Liver (tissue), 9 donors: ENCODE results near the gene TRIM26. TPM values are rescaled to one million over a fixed set of nuclear protein-coding genes. Genes with fewer than 3 reads are reported as not detected.
A peak's percentile ranks its signal among the peaks of the same experiment; 100 is the strongest.

ENCODE experiments used
- DNase-seq: peaks from one replicate; pipeline ENCODE4 v3.0.0-alpha.2; 2017; ENCODE audit warnings: low spot score
- H3K27ac ChIP-seq, 2 donors: one replicate each; pipeline ENCODE4 v1.7.0; 2013; ENCODE audit warnings: inconsistent platforms in 2 of 2, low read length in 2 of 2, control low read depth in 1 of 2, low read depth in 1 of 2, mild to moderate bottlenecking in 1 of 2
- H3K27me3 ChIP-seq, 4 donors: one replicate each; pipeline versions ENCODE4 v1.6.1 to v1.7.0; 2013; ENCODE audit warnings: low read length in 3 of 4, inconsistent platforms in 1 of 4, mild to moderate bottlenecking in 1 of 4, moderate library complexity in 1 of 4; ENCODE audit not compliant: control insufficient read depth in 4 of 4, insufficient read depth in 4 of 4
- H3K36me3 ChIP-seq, 4 donors: one replicate each; pipeline versions ENCODE4 v1.6.1 to v1.7.0; 2013; ENCODE audit warnings: low read length in 3 of 4, mild to moderate bottlenecking in 3 of 4, low read depth in 1 of 4, moderate library complexity in 1 of 4; ENCODE audit not compliant: control insufficient read depth in 4 of 4, insufficient read depth in 3 of 4
- H3K4me1 ChIP-seq, 4 donors: one replicate each; pipeline versions ENCODE4 v1.6.1 to v1.7.0; 2013; ENCODE audit warnings: low read length in 3 of 4, mild to moderate bottlenecking in 3 of 4, moderate library complexity in 1 of 4; ENCODE audit not compliant: control insufficient read depth in 4 of 4, insufficient read depth in 4 of 4
- H3K4me3 ChIP-seq, 3 donors: one replicate each; pipeline versions ENCODE4 v1.6.1 to v1.7.0; 2013; ENCODE audit warnings: low read length in 3 of 3, control low read depth in 1 of 3, low read depth in 1 of 3, mild to moderate bottlenecking in 1 of 3
- H3K9ac ChIP-seq, 2 donors: one replicate each; pipeline ENCODE4 v1.7.0; 2013; ENCODE audit warnings: low read length in 2 of 2, mild to moderate bottlenecking in 2 of 2, moderate library complexity in 2 of 2, control low read depth in 1 of 2, low read depth in 1 of 2
- H3K9me3 ChIP-seq, 4 donors: one replicate each; pipeline versions ENCODE4 v1.6.1 to v1.7.0; 2013; ENCODE audit warnings: low read length in 3 of 4; ENCODE audit not compliant: control insufficient read depth in 4 of 4
- ATF3 ChIP-seq: IDR thresholded peaks from 2 replicates; pipeline ENCODE4 v1.6.1; 2016; ENCODE audit warnings: antibody characterized with exemption
- EGR1 ChIP-seq, 2 donors: IDR thresholded peaks; 2 replicates each; pipeline ENCODE4 v1.6.1; 2016 to 2018; ENCODE audit warnings: antibody characterized with exemption in 2 of 2, low read depth in 2 of 2
- FOXA1 ChIP-seq: IDR thresholded peaks from 2 replicates; pipeline ENCODE4 v1.6.1; 2016; ENCODE audit warnings: antibody characterized with exemption
- FOXA2 ChIP-seq: IDR thresholded peaks from 2 replicates; pipeline ENCODE4 v1.6.1; 2016; ENCODE audit warnings: antibody characterized with exemption
- GABPA ChIP-seq, 2 donors: IDR thresholded peaks in 1 of 2; conservative IDR thresholded peaks in 1 of 2; 2 replicates each; pipeline ENCODE4 v1.6.1; 2016; ENCODE audit warnings: antibody characterized with exemption in 2 of 2, mild to moderate bottlenecking in 1 of 2, moderate library complexity in 1 of 2
- HNF4A ChIP-seq, 2 donors: conservative IDR thresholded peaks; 2 replicates each; pipeline ENCODE4 v1.6.1; 2016; ENCODE audit warnings: antibody characterized with exemption in 2 of 2, mild to moderate bottlenecking in 2 of 2
- HNF4G ChIP-seq: IDR thresholded peaks from 2 replicates; pipeline ENCODE4 v1.6.1; 2016; ENCODE audit warnings: antibody characterized with exemption
- JUND ChIP-seq, 2 donors: IDR thresholded peaks; 2 replicates each; pipeline ENCODE4 v1.6.1; 2016; ENCODE audit warnings: antibody characterized with exemption in 2 of 2
- NR2F2 ChIP-seq: IDR thresholded peaks from 2 replicates; pipeline ENCODE4 v1.6.1; 2016; ENCODE audit warnings: antibody characterized with exemption
- RAD21 ChIP-seq, 2 donors: IDR thresholded peaks; 2 replicates each; pipeline ENCODE4 v1.6.1; 2016; ENCODE audit warnings: antibody characterized with exemption in 2 of 2, mild to moderate bottlenecking in 2 of 2
- RXRA ChIP-seq, 2 donors: IDR thresholded peaks; 2 replicates each; pipeline ENCODE4 v1.6.1; 2017 to 2018; ENCODE audit warnings: antibody characterized with exemption in 2 of 2, mild to moderate bottlenecking in 1 of 2
- SP1 ChIP-seq: IDR thresholded peaks from 2 replicates; pipeline ENCODE4 v1.6.1; 2018; ENCODE audit warnings: antibody characterized with exemption, mild to moderate bottlenecking
- TAF1 ChIP-seq: conservative IDR thresholded peaks from 2 replicates; pipeline ENCODE4 v1.6.1; 2016; ENCODE audit warnings: antibody characterized with exemption, mild to moderate bottlenecking
- YY1 ChIP-seq: IDR thresholded peaks from 2 replicates; pipeline ENCODE4 v1.6.1; 2016; ENCODE audit warnings: antibody characterized with exemption, mild to moderate bottlenecking
- ZBTB33 ChIP-seq: IDR thresholded peaks from 2 replicates; pipeline ENCODE4 v1.6.1; 2016; ENCODE audit warnings: antibody characterized with exemption
- WGBS: extraction: QIAGEN DNeasy Blood & Tissue Kit; methylation state at CpG from one replicate; pipeline ENCODE4 v1.1.7; 2013; 5-methylcytosine and 5-hydroxymethylcytosine counted together
- polyA plus RNA-seq, 2 donors: library from polyadenylated mRNA; stranded (reverse) in 1 of 2; unstranded in 1 of 2; fragments of 200-250 nt in 1 of 2; fragments of >200 nt in 1 of 2; fragmentation: Nextera tagmentation in 1 of 2; extraction: Ambion mirVana in 1 of 2; gene quantifications; one replicate each; pipeline versions ENCODE4 v1.2.1 to v1.2.3, GENCODE V29; 2013 to 2015
- total RNA-seq, 2 donors: library from RNA; depleted of rRNA; stranded (reverse); fragments of >200 nt; gene quantifications; one replicate each; pipeline ENCODE4 v1.2.3, GENCODE V29; 2014
- TF ChIP-seq, protein P1 (sequence below): IDR thresholded peaks from 2 replicates; pipeline ENCODE4 v1.6.1; 2016; ENCODE audit warnings: antibody characterized with exemption, mild to moderate bottlenecking
- TF ChIP-seq, protein P2 (sequence below): IDR thresholded peaks from 2 replicates; pipeline ENCODE4 v1.6.1; 2016; ENCODE audit warnings: antibody characterized with exemption
- TF ChIP-seq, protein P3 (sequence below): fragments of 150-350 bp; IDR thresholded peaks from 2 replicates; pipeline ENCODE4 v1.5.1; 2017; ENCODE audit warnings: improper control_type of control experiment, low read depth, low read length; ENCODE audit not compliant: missing input control
- donor health status: healthy.
- donor health status: healthy.
- donor health status: healthy.
- donor health status: healthy.
- donor health status: healthy.

TRIM26 gene
- total and polyA plus RNA-seq, 4 donors = 14.9 to 50.1 (median 23.9) TPM

GRCh38 chr6:30206799-30207618, 6.2 kb downstream of the TRIM26 start:
- Histone ChIP-seq H3K36me3 (no peaks in the 10 kb centered on the region), H3K4me1 (peaks cover 23 to 91% (median 88%) of the 10 kb centered on the region in 4 donors), H3K27ac (peak overlapping the region; percentile 82 to 91), H3K27me3 (no peaks in the 10 kb centered on the region), H3K9me3 (no peaks in the 10 kb centered on the region), H3K4me3 (no peak overlapping the region), H3K9ac (peak overlapping the region; percentile 17 to 25)
- TF ChIP-seq, protein P1, sequence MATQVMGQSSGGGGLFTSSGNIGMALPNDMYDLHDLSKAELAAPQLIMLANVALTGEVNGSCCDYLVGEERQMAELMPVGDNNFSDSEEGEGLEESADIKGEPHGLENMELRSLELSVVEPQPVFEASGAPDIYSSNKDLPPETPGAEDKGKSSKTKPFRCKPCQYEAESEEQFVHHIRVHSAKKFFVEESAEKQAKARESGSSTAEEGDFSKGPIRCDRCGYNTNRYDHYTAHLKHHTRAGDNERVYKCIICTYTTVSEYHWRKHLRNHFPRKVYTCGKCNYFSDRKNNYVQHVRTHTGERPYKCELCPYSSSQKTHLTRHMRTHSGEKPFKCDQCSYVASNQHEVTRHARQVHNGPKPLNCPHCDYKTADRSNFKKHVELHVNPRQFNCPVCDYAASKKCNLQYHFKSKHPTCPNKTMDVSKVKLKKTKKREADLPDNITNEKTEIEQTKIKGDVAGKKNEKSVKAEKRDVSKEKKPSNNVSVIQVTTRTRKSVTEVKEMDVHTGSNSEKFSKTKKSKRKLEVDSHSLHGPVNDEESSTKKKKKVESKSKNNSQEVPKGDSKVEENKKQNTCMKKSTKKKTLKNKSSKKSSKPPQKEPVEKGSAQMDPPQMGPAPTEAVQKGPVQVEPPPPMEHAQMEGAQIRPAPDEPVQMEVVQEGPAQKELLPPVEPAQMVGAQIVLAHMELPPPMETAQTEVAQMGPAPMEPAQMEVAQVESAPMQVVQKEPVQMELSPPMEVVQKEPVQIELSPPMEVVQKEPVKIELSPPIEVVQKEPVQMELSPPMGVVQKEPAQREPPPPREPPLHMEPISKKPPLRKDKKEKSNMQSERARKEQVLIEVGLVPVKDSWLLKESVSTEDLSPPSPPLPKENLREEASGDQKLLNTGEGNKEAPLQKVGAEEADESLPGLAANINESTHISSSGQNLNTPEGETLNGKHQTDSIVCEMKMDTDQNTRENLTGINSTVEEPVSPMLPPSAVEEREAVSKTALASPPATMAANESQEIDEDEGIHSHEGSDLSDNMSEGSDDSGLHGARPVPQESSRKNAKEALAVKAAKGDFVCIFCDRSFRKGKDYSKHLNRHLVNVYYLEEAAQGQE = no peak
- TF ChIP-seq FOXA2 = peak; percentile 65
- peak; percentile 68 for TF ChIP-seq FOXA1
- peak in 1 of 2 donors; percentile 13 for TF ChIP-seq RAD21 (IDR thresholded peaks at IDR 0.05)
- peak; percentile 92 to 98 for TF ChIP-seq HNF4A (conservative IDR thresholded peaks at IDR 0.05)
- peak; percentile 85 for TF ChIP-seq NR2F2
- peak in 1 of 2 donors; percentile 47 for TF ChIP-seq GABPA (IDR thresholded peaks at IDR 0.05 in 1 of 2, conservative IDR thresholded peaks at IDR 0.05 in 1 of 2)
- TF ChIP-seq JUND (IDR thresholded peaks at IDR 0.05) = peak; percentile 63 to 84
- peak; percentile 66 for TF ChIP-seq ZBTB33
- TF ChIP-seq SP1 = peak; percentile 98
- peak; percentile 87 for TF ChIP-seq HNF4G
- TF ChIP-seq RXRA (IDR thresholded peaks at IDR 0.05) = peak; percentile 95
- TF ChIP-seq, protein P2, sequence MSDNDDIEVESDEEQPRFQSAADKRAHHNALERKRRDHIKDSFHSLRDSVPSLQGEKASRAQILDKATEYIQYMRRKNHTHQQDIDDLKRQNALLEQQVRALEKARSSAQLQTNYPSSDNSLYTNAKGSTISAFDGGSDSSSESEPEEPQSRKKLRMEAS = peak; percentile 79
- peak; percentile 94 for TF ChIP-seq YY1
- peak; percentile 83 for TF ChIP-seq ATF3
- TF ChIP-seq TAF1 = no peak
- TF ChIP-seq, protein P3, sequence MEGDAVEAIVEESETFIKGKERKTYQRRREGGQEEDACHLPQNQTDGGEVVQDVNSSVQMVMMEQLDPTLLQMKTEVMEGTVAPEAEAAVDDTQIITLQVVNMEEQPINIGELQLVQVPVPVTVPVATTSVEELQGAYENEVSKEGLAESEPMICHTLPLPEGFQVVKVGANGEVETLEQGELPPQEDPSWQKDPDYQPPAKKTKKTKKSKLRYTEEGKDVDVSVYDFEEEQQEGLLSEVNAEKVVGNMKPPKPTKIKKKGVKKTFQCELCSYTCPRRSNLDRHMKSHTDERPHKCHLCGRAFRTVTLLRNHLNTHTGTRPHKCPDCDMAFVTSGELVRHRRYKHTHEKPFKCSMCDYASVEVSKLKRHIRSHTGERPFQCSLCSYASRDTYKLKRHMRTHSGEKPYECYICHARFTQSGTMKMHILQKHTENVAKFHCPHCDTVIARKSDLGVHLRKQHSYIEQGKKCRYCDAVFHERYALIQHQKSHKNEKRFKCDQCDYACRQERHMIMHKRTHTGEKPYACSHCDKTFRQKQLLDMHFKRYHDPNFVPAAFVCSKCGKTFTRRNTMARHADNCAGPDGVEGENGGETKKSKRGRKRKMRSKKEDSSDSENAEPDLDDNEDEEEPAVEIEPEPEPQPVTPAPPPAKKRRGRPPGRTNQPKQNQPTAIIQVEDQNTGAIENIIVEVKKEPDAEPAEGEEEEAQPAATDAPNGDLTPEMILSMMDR = no peak
- peak; percentile 14 to 33 for TF ChIP-seq EGR1 (IDR thresholded peaks at IDR 0.05; ENCODE audit: low read depth in 2 of 2)
- 26% methylated on average over 11 of the region's 11 CpGs for WGBS
- no peak for DNase-seq
